Measurements from ENCODE around the gene LHX3. TPM values are rescaled to one million over a fixed set of nuclear protein-coding genes. Genes with fewer than 3 reads are reported as not detected.

LHX3 gene
- total RNA-seq, 4 donors from 2014 or later, result not detected

- no peaks in the 10 kb centered on the region for H3K4me1 ChIP-seq
- TF ChIP-seq CTCF (IDR thresholded peaks at IDR 0.05), result no peak
- TF ChIP-seq POLR2A (IDR thresholded peaks at IDR 0.05), result no peak
- intact Hi-C loops (cut with DNase I), result no loop called here
- no peak overlapping the region for H3K4me3 ChIP-seq
- DNase-seq, result no peak
- WGBS, 2 donors, result 89% methylated on average over 13 of the region's 14 CpGs; no CpG with 5 or more reads in 1 of the 2 donors
- no peaks in the 10 kb centered on the region for H3K36me3 ChIP-seq
- H3K27me3 ChIP-seq, result peaks cover 0 to 78% (median 0%) of the 10 kb centered on the region in 4 donors
- H3K9me3 ChIP-seq, result no peaks in the 10 kb centered on the region
- H3K27ac ChIP-seq, result no peak overlapping the region
These were observed 27.7 kb downstream of the LHX3 start for GRCh38 chr9:136177224-136177623.

- H3K4me3 ChIP-seq, result no peak overlapping the region
- WGBS, 2 donors, result 40 to 65% methylated on average over 3 to 8 of the region's 12 CpGs
These were observed 29.2 kb downstream of the LHX3 start for GRCh38 chr9:136175616-136176197.

GRCh38 chr9:136174779-136175615, 29.9 kb downstream of the LHX3 start:
- no peaks in the 10 kb centered on the region for H3K9me3 ChIP-seq
- DNase-seq, result no peak
- no peak overlapping the region for H3K4me3 ChIP-seq
- TF ChIP-seq POLR2A (IDR thresholded peaks at IDR 0.05) (no peak), CTCF (IDR thresholded peaks at IDR 0.05) (no peak)
- no peaks in the 10 kb centered on the region for H3K4me1 ChIP-seq
- 75 to 100% methylated on average over 1 to 4 of the region's 8 CpGs for WGBS, 2 donors
- H3K27ac ChIP-seq, result no peak overlapping the region
- intact Hi-C loops (cut with DNase I), result no loop called here
- peaks cover 0 to 86% (median 0%) of the 10 kb centered on the region in 4 donors for H3K27me3 ChIP-seq
- H3K36me3 ChIP-seq, result no peaks in the 10 kb centered on the region

More at GRCh38 chr9:136175616-136176197, 29.2 kb downstream of the LHX3 start:
- intact Hi-C loops (cut with DNase I), result no loop called here
- Histone ChIP-seq H3K36me3 (no peaks in the 10 kb centered on the region), H3K27ac (no peak overlapping the region), H3K4me1 (no peaks in the 10 kb centered on the region), H3K9me3 (no peaks in the 10 kb centered on the region), H3K27me3 (peaks cover 0 to 86% (median 0%) of the 10 kb centered on the region in 4 donors)
- DNase-seq, result no peak
- TF ChIP-seq POLR2A (IDR thresholded peaks at IDR 0.05) (no peak), CTCF (IDR thresholded peaks at IDR 0.05) (no peak)

DNA sequence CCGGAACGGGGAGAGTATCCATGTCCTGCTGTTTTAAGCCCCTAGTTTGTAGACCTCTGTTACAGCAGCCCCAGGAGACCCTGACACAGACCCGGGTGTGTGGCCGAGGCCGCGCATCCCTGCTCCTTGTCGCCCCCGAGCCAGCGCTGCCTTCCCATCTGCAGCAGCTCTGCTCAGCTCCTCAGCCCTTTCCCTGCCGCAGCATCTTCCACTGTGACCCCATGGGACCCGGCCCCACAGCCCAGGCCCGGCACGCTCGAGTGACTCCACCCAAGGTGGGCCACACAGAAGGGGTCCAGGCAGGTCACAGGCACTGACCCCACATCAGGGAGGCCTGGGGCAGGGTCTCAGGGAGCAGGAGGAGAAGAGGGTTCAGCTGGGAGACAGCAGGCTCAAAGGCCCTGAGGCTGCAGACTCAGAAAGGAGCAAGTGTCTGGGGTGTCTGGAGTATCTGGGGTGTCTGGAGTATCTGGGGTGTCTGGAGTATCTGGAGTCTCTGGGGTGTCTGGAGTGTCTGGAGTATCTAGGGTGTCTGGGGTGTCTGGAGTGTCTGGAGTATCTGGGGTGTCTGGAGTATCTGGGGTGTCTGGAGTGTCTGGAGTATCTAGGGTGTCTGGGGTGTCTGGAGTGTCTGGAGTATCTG, 31.2 kb downstream of the LHX3 start:
- no peaks in the 10 kb centered on the region for H3K36me3 ChIP-seq
- no peak for TF ChIP-seq CTCF (IDR thresholded peaks at IDR 0.05)
- TF ChIP-seq POLR2A (IDR thresholded peaks at IDR 0.05), result no peak
- H3K4me3 ChIP-seq, result no peak overlapping the region
- no peak for DNase-seq
- H3K27ac ChIP-seq, result no peak overlapping the region
- 51% methylated on average over 2 of the region's 14 CpGs; no CpG with 5 or more reads in 1 of the 2 donors for whole genome bisulfite sequencing, 2 donors
- no peaks in the 10 kb centered on the region for H3K4me1 ChIP-seq
- no peaks in the 10 kb centered on the region for H3K9me3 ChIP-seq
- intact Hi-C loops (cut with DNase I), result no loop called here
- H3K27me3 ChIP-seq, result peaks cover 0 to 86% (median 0%) of the 10 kb centered on the region in 4 donors
